NCI-H345 (cell line): ENCODE results near the gene KRTAP12-3.
"Not testable (repeated sequence)": the region's sequence is repeated elsewhere in the genome, so short reads cannot be mapped to it uniquely, and the experiment has no call there.

Experiments used
- DNase-seq: peaks from one replicate; lab custom pipeline; 2025; lab: John Stamatoyannopoulos, UW

Gene KRTAP12-3

DNA sequence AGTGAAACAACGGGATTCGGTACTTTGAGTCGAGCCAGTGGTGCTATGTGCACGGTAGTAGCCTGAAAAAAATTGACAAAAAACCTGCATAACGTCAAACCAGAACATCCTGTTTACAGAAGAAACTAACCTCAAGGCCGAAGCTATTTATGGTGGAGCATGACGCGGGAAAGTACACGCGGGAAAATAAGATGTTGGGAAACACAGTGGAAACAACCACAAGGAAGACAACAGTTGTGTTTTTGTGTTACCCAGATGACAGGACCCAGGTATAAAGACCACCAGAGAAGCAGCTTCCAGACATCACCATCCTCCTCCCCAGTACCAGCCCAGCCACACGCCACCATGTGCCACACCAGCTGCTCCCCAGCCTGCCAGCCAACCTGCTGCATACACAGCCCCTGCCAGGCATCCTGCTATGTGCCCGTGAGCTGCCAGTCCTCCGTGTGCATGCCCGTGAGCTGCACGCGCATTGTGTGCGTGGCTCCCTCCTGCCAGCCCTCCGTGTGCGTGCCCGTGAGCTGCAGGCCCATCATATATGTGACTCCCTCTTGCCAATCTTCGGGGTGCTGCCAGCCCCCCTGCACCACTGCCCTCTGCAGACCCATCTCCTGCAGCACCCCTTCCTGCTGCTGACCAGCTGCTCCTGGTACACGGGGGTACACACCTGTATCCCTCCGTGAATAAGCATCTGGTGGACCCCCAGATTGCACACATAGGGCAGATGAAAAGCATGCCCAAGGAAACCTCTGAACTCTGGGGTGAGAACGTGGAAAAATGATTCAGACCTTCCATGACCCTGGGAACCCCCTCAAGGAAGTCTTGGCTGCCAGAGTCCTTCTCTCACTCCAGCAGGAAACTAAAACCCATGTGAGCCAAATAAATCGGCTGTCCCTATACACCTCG is at the start of gene KRTAP12-3:
KRTAP12-3 (plus strand) TSS at position 298 of the 906 bp plus-strand sequence; CDS start at position 346, 48 bp downstream.
- no peak for DNase-seq

DNA sequence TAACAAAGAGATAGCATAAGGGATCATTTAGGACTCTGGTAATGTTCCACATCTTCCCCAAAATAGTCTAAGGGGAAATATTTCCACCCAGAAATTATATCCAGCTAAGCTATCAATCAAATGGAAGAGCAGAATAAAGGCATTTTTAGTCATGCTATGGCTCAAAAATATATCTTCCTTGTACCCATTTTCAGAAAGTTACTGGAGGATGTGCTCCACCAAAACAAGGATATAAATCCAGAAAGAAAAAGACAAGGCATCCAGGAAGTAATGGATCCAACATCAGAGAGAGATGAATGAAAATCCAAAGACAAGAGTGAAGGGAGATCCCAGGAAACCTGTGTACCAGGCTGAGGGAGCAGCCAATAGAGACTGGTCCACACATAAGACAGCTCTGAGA is 48.5 kb upstream of the KRTAP12-3 start:
- no peak for DNase-seq

DNA sequence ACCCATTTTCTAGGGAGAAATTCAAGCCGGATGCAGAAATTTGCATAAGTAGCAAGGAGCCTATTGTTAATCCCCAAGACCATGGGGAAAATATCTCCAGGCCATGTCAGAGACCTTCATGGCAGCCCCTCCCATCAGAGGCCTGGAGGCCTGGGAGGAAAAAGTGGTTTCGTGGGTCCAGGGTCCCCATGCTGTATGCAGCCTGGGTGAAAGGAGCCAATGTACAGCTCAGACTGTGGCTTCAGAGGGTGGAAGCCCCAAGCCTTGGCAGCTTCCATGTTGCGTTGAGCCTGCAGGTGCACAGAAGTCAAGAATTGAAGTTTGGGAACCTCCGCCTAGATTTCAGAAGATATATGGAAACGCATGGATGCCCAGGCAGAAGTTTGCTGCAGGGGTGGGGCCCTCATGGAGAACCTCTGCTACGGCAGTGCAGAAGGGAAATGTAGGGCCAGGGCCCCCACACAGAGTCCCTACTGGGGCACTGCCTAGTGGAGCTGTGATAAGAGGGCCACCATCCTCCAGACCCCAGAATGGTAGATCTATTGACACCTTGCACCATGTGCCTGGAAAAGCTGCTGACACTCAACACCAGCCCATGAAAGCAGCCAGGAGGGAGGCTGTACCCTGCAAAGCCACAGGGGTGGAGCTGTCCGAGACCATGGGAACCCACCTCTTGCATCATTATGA is 47.4 kb upstream of the KRTAP12-3 start:
- not testable (repeated sequence) for DNase-seq

DNA sequence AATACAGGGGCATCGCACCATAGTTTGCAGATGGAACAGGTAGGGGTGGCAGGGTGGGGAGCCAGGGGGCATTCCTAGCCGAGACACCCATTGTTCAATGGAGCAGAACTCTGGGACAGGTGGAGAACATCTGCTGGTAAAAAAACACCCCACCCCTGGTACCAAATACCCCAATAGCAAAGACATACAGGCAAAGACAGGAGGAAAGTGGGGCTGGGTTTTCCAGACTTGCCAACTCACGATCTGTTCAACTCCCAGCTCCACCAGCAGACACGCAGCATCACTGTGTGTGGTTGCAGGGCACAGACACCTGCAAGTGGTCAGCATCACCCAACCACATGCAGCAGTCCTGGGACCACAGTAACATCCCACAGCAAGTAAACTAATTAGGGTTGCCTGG is 46.2 kb upstream of the KRTAP12-3 start:
- DNase-seq = no peak

DNA sequence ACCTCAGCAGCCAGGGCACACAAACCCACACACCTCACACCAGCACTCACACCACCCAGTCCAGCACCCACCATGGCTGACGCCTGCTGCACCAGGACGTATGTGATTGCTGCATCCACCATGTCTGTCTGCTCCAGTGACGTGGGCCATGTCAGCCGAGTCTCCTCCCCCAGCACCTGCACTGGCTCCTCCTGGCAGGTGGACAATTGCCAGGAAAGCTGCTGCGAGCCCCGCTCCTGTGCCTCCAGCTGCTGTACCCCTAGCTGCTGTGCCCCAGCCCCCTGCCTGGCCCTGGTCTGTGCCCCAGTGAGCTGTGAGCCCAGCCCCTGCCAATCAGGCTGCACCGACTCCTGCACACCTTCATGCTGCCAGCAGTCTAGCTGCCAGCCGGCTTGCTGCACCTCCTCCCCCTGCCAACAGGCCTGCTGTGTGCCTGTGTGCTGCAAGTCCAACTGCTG is 45.7 kb upstream of the KRTAP12-3 start, which contains the start of gene KRTAP10-8:
KRTAP10-8 (plus strand) TSS at position 51 of the 458 bp plus-strand sequence; CDS start at position 73, 22 bp downstream.
- DNase-seq = no peak

DNA sequence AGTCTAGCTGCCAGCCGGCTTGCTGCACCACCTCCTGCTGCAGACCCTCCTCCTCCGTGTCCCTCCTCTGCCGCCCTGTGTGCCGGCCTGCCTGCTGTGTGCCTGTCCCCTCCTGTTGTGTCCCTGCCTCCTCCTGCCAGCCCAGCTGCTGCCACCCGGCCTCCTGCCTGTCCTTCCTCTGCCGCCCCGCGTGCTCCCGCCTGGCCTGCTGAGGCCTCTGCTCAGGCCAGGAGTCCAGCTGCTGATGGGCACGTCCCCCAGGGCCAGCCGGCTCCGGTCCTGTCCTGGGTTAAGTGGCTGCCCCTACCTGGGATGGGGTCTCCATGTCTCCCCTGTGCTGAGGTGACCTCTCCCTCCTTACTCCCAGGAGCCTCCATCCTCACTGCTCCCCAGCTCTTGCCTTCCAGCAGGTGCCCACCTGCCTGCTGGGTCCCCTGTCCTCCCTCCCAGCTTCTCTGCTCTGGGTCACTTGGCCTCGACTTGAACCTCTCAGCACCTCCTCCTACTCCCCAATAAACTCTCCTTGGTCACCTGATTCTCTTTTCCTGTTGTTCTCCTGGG is 45.0 kb upstream of the KRTAP12-3 start:
- no peak for DNase-seq

GRCh38 chr21:44613386-44614155 is 44.2 kb upstream of the KRTAP12-3 start:
- DNase-seq = peak; percentile 20

- no peak for DNase-seq
These were observed 43.5 kb upstream of the KRTAP12-3 start for GRCh38 chr21:44614161-44614631.

GRCh38 chr21:44614961-44615391 is 42.8 kb upstream of the KRTAP12-3 start:
- DNase-seq = peak; percentile 52

- no peak for DNase-seq
These were observed 42.3 kb upstream of the KRTAP12-3 start for GRCh38 chr21:44615466-44615865.

GRCh38 chr21:44615911-44616590 is 41.7 kb upstream of the KRTAP12-3 start:
- DNase-seq = peak; percentile 80

DNA sequence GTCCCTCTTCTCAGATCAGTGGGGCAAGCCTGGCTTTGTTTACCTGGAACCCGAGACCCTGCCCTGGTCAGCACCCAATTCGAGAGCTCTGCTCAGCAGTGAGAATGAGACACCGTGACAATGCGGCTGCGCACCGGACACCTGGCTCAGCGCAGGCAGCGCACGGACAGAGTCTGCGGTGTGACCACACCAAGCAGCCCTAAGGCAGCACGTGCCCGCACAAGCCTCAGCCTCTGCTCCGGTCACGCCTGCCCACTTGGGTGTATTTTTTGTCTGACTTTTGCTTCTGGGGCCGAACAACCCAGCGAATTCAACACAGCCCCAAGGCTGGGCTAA is 41.2 kb upstream of the KRTAP12-3 start:
- DNase-seq = no peak

DNA sequence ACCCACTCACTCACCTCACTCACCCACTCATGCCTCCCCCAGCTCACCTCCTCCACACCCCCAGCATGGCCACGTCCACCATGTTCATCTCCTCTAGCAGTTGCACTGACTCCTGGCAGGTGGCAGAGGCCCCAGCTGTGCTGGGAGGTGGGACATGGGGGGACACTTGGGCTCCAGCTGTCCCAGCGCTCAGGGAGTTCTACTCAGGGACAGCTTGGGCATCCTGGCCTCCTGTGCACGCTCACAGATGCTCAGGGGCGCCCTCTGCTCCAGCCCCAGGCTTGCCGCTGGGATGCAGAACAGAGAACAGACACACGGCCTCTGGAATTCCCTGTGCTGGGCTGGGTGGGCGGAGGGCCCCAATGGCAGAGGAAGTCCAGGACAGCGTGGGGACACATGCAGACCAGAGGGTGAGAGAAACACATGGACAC is 40.6 kb upstream of the KRTAP12-3 start:
- no peak for DNase-seq

DNA sequence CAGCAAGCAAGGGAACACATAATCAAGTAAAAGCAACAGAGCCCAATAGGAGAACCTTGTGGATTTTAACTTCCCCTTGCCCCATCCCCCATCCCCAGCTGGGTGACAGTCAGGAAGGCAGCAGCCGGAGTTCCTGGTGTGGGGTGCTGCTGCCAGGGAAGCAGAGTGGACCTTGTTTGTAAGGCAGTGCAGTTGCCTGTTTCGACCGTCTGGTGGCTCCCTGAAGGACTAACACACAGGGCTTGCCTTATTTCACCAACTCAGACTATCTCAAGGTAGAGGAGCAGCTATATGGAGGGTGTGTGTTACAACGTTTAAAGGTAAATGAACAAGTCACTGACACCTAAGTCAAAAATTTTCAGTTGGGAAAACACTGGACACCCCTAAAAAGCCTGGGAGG is 39.2 kb upstream of the KRTAP12-3 start:
- DNase-seq = no peak

DNA sequence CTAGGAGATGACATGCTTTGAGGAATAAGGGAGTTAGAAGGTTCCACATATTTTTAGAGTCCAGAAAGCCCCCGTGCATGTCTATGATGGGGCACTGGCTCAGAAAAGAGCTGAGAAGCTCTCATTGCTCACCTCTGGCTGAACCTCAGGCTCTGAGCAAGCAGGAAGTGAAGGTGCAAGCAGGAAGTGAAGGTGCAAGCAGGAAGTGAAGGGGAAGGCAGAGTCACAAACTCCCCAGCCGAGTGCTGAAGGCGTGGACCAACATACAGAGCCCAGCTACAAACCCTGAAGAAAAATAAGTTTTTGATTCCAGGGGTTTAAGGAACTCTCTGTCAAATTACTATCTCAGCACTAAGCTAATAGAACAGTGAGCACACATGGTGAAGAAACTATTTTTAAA is 38.8 kb upstream of the KRTAP12-3 start:
- no peak for DNase-seq

GRCh38 chr21:44619886-44620285 is 37.8 kb upstream of the KRTAP12-3 start:
- DNase-seq = no peak

GRCh38 chr21:44623575-44623974 is 34.2 kb upstream of the KRTAP12-3 start:
- no peak for DNase-seq

GRCh38 chr21:44625756-44626155 is 32.0 kb upstream of the KRTAP12-3 start:
- no peak for DNase-seq

- DNase-seq = no peak
These were observed 31.5 kb upstream of the KRTAP12-3 start for GRCh38 chr21:44626262-44626661.

DNA sequence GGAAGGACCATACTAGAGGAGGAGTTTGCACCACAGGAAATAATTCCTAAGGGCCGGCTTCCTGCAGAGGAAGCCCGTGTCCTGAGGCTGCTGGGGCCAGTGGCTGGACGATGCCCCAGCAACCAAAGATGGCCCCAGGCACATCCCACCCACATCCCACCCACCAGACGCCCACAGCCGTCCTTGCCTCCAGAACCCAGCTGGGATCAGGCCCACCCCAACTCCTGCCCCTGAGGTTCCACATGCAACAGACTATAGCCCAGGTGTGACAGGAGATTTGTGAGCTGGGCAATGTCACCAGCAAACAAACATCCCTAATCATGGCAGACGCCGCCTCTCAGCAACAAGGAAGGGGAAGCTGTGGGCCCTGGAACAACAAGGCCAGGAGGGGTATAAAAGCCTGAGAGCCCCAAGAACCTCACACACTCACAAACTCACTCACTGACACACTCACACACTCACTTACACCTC is 31.0 kb upstream of the KRTAP12-3 start, which contains the start of gene KRTAP10-9:
KRTAP10-9 (plus strand) TSS at position 421 of the 471 bp plus-strand sequence. CDS start 79 bp downstream, outside the sequence.
- no peak for DNase-seq
